Kidney epithelial cell (primary cell): Measurements from ENCODE around the gene VAT1L. TPM values are rescaled to one million over a fixed set of nuclear protein-coding genes. Genes with fewer than 3 reads are reported as not detected.

ENCODE experiments used
- DNase-seq: peaks from one replicate; pipeline ENCODE4 v3.0.0-alpha.2; 2010; ENCODE audit warnings: low read depth
- H3K27me3 ChIP-seq: 2 replicates; pipeline ENCODE4 v1.6.0; 2011; ENCODE audit warnings: low read length; ENCODE audit not compliant: control insufficient read depth, insufficient read depth
- H3K36me3 ChIP-seq: 2 replicates; pipeline ENCODE4 v1.5.1; 2011; ENCODE audit warnings: low read length; ENCODE audit not compliant: control insufficient read depth, insufficient read depth
- H3K4me3 ChIP-seq: 2 replicates; pipeline ENCODE4 v1.5.1; 2011; ENCODE audit warnings: low read depth, mild to moderate bottlenecking, control low read depth, low read length
- total RNA-seq: library from RNA; depleted of rRNA; stranded (reverse); fragments of >200 nt; gene quantifications from 2 replicates; pipeline ENCODE4 v1.2.3, GENCODE V29; 2015
- TF ChIP-seq, protein P1 (sequence below): IDR thresholded peaks from 2 replicates; pipeline ENCODE4 v1.5.1; 2011; ENCODE audit warnings: mild to moderate bottlenecking, moderate library complexity, low read length, control low read depth, inconsistent platforms; ENCODE audit not compliant: insufficient read depth, poor library complexity, severe bottlenecking

The VAT1L gene
- total RNA-seq, 1 donor from 2014 or later = 0.29 TPM

- Histone ChIP-seq H3K4me3 (no peak overlapping the region), H3K36me3 (no peaks in the 10 kb centered on the region), H3K27me3 (peaks cover 16% of the 10 kb centered on the region)
- TF ChIP-seq, protein P1, sequence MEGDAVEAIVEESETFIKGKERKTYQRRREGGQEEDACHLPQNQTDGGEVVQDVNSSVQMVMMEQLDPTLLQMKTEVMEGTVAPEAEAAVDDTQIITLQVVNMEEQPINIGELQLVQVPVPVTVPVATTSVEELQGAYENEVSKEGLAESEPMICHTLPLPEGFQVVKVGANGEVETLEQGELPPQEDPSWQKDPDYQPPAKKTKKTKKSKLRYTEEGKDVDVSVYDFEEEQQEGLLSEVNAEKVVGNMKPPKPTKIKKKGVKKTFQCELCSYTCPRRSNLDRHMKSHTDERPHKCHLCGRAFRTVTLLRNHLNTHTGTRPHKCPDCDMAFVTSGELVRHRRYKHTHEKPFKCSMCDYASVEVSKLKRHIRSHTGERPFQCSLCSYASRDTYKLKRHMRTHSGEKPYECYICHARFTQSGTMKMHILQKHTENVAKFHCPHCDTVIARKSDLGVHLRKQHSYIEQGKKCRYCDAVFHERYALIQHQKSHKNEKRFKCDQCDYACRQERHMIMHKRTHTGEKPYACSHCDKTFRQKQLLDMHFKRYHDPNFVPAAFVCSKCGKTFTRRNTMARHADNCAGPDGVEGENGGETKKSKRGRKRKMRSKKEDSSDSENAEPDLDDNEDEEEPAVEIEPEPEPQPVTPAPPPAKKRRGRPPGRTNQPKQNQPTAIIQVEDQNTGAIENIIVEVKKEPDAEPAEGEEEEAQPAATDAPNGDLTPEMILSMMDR = peak; percentile 16
- no peak for DNase-seq
These were observed 3.7 kb upstream of the VAT1L start for GRCh38 chr16:77784441-77785372.

DNA sequence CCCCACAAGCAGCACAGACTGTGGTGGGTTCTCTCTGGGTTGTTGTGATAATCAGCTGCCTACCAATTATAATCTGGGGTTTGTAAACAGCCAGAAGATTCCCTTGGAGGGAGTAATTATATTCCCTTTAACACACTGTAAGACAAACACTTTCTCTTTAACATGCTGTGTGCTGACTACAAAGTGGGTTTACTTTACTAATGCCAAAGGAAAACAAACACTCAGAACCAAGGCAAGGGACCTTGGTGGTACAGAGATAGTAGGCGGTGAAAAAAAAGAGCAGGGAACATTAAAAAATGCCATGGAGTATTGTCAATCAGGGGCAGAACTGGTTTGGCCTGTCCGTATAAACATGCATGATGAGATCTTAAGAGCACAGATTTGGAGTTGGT, 3.0 kb upstream of the VAT1L start:
- Histone ChIP-seq H3K4me3 (no peak overlapping the region), H3K27me3 (peaks cover 18% of the 10 kb centered on the region), H3K36me3 (no peaks in the 10 kb centered on the region)
- DNase-seq = no peak
- TF ChIP-seq, protein P1 = no peak

DNA sequence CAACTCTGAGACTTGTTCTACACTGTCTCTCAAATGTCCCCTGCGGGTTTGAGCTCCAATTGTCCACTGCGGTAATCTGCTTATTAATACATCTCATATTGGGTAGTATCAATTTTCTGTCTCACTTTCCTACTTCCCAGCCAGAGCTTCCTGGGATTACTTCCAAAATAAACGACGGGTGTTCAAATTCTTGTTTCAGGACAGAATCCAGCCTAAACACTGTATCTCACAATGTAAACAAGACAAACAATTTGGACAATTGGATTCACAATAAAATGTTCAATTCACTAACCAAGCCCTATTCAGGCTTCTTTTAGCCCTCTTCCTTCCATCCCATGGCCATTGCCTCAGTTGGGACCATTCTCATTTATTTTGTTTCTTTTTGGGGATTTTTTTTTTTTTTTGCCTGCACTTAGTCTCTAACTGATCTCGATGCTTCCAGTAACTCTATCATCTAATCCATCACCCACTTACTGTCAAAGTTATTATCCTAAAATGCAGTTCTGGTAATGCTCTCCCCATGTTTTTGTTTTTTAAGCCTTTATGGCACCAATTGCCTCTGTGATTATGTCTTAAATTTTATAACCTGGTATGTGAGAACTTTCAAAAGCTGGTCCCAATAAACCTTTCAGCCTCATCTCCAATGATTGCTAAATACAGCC, 2.0 kb upstream of the VAT1L start:
- Histone ChIP-seq H3K27me3 (peaks cover 18% of the 10 kb centered on the region), H3K4me3 (no peak overlapping the region)
- TF ChIP-seq, protein P1 = no peak

GRCh38 chr16:77787452-77787851, 912 bp upstream of the VAT1L start:
- H3K36me3 ChIP-seq = no peaks in the 10 kb centered on the region
- no peak overlapping the region for H3K4me3 ChIP-seq
- TF ChIP-seq, protein P1 = no peak
- peaks cover 18% of the 10 kb centered on the region for H3K27me3 ChIP-seq
- DNase-seq = no peak

More for the DNA sequence above, 2.0 kb upstream of the VAT1L start:
- no peaks in the 10 kb centered on the region for H3K36me3 ChIP-seq
- DNase-seq = no peak

DNA sequence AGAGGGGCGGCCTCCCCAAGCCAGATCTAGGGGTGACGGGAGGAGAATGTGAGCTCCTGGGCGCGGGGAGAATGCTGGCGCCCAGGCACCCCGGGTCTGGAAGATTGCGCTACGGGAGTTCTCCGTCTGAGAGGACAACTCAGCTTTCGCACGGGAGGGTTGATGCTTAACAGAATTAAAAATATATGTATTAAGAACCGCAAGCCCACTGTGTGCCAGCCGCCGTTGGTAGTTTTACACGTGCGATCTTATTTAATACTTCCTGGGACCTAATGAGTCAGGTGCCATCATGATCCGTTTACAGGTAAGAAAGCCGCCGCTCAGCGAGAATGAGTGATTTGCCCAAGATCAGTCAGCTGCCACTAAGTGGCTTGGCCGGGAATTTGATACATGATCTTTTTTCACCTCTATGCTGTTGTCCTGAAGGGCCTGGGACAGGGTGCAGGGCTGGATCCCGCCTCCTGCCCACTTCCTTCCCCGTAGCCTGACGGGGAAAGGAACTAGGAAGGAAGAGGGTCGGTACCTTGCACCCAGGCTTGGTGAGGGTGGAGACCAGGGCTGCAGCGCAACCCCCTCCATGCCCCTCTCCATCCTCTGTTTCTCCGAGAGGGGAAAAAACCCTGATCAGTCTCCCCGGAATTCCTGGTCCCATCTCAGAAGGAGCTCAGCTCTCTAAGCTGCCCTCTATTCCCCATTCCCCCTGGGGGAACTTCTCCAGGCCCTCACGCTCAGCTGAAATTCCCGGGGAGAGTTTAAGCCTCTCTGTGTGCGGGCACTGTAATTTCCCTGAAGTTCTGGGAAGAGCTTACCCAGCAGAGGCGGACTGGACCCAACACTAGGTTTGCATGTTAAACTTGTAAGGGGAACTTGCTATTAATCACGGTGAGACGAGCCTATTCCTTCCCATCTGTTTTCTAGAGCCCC, 983 bp downstream of the VAT1L start:
- Histone ChIP-seq H3K36me3 (no peaks in the 10 kb centered on the region), H3K27me3 (peaks cover 18% of the 10 kb centered on the region), H3K4me3 (peak overlapping the region; percentile 63)
- TF ChIP-seq, protein P1 = no peak
- no peak for DNase-seq
